ENCODE results near the gene GCNT2.

- TF ChIP-seq MAX (IDR thresholded peaks at IDR 0.05) (no peak), REST (IDR thresholded peaks at IDR 0.05; ENCODE audit: low read depth) (no peak), FOXM1 (IDR thresholded peaks at IDR 0.05; ENCODE audit: borderline replicate concordance, low read depth) (no peak)
Observed at GRCh38 chr6:10545482-10545881, 24.3 kb downstream of the GCNT2 start.
